Measurements from ENCODE around the gene ARHGAP42. TPM values are rescaled to one million over a fixed set of nuclear protein-coding genes. Genes with fewer than 3 reads are reported as not detected.

ARHGAP42 gene
- total RNA-seq, 1 experiment from 2014 or later = 8.3 TPM

GRCh38 chr11:100800202-100800601 lies 113.1 kb downstream of the ARHGAP42 start:
- DNase-seq (ENCODE audit: low spot score) = no peak

- DNase-seq (ENCODE audit: low spot score) = no peak
Measured at GRCh38 chr11:100801225-100801999, 114.3 kb downstream of the ARHGAP42 start.

GRCh38 chr11:100805506-100806199 lies 118.6 kb downstream of the ARHGAP42 start:
- no peak for DNase-seq (ENCODE audit: low spot score)

DNA sequence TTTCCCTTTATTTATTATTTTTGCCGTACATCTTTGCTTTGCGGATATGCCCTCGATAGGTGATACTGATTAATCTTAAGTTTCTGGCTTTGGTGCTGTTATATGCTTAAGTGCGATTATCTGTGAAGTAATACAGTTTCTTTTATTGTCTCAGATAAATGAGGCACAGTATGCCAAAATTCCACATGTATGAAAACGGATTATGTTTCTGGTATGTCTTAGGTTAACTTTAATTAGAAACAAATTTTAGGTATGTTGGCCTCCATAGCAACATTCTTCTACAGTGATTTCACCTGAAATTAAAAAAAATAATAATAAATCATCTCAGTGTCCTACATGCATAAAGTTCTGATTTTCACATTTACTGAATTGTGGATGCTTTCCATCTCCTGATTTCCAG lies 119.2 kb downstream of the ARHGAP42 start:
- DNase-seq (ENCODE audit: low spot score) = no peak

DNA sequence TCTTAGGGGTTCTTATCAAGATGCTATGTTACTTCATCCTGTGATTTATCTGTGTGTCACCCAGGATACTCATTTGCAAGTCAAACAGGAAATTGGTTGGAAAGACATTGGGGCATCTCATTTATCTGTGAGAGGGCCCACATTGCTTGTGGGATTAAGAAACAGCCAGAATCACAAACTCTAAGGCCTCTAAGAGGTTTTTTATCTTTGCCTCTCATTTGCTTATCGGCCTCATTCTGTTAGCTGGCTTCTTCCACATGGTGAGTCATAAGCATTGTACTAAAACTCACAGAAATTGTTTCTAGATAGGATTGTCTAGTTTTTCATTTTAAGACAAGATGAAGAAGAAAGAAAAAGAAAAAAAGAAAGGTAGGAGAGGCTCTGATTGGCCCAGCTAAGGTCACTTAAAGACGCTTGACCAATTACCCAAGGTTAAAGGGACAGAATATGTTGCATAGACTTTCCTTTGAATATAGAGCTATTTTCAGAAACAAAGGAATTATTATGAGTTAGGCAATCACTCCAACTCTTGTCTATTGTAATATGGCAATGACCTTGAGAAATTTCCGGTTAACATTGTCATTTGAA lies 121.9 kb downstream of the ARHGAP42 start:
- DNase-seq (ENCODE audit: low spot score) = no peak

GRCh38 chr11:100810146-100810545 lies 123.1 kb downstream of the ARHGAP42 start:
- no peak for DNase-seq (ENCODE audit: low spot score)

DNA sequence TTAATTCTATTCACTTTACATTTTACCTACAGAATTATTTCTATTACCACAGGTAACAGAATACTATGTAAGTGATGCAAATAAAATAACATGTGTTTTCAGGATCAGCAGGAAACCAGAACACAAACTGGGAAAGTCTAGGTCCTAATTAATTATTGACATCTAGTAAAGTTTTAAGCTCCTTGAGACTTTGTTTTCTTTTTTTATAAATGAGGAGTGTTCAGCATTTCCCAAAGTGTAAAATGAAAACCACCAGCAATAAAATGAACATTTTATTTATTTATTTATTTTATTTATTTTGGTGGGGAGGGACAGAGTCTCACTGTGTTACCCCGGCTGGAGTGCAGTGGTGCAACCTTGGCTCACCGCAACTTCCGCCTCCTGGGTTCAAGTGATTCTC lies 123.6 kb downstream of the ARHGAP42 start:
- no peak for DNase-seq (ENCODE audit: low spot score)

DNA sequence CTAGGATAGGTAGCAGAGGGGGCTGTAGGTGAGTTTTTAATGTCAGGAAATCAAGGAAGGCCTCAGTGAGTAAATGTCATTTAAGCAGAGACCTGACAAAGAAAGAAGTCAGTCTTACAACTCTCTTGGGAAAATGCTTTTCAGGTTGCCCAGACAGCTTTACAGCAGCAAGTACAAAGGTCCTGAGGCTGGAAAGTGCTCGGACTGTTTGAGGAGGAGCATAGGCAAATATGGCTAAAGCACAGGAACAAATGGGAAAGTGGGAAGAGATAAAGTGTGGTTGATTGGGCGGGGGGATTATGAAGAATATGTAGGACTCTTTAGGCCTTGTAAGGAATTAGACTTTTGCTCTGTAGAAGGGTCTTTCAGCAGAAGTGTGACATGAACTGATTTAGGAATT lies 125.4 kb downstream of the ARHGAP42 start:
- no peak for DNase-seq (ENCODE audit: low spot score)

- DNase-seq (ENCODE audit: low spot score) = no peak
Measured at GRCh38 chr11:100815787-100816330, 128.8 kb downstream of the ARHGAP42 start.

DNA sequence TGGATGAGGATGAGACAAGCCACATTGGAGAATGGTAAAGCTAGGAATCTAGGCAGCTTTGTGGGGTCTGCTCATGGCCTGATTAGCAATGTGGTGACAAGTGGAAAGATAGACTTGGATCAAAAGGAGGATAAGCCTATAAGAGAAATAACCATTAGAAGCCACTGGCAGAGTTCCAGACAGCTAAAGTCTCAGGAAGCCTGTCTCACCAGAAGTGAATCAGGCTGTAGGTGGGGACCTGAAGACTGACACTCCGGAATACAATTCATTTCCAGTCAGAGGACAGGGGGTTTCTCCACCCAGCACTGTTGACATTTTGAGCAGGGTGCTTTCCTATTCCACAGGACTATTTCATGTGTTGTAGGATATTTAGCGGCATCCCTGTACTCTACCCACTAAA lies 129.7 kb downstream of the ARHGAP42 start:
- DNase-seq (ENCODE audit: low spot score) = no peak

- no peak for DNase-seq (ENCODE audit: low spot score)
Measured at GRCh38 chr11:100817620-100818019, 130.5 kb downstream of the ARHGAP42 start.

DNA sequence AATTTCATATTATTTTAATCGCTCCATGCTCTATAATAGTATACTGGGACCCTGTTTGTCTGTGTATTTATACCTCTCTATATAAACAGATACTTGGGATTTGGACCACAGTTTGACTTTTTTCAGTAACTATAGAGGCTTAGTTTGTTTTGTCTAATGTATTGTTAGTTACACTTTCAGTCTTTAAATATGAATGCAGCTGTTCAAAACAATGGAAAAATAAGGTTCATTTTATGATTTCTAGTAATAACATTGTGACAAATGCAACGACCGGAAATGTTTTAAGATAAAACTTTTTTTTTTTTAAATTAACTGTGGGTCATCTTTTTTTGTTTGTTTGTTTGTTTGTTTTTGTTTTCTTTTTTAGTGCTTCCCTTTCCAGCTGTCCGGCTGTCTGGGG lies 133.5 kb downstream of the ARHGAP42 start:
- no peak for DNase-seq (ENCODE audit: low spot score)

DNA sequence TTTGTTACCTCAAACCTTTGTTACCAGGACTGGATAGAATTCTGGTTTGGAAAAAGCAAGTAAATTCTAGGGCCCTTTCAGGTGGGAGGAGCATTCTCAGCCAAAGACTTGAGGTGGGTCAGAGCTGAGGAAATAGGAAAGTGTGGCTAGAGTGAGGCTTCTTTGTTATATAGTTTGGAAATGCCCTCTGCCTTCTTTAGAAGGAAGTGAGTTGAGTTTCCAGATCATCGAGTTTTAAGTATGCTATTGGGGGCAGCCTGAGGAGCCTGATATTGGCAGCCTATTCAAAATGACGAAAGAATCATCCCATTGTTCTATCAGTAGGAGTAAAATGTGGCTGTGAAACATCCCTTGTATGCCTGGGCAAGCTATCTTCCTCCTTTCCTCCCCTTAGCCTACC lies 134.1 kb downstream of the ARHGAP42 start:
- DNase-seq (ENCODE audit: low spot score) = no peak

GRCh38 chr11:100823360-100823759 lies 136.3 kb downstream of the ARHGAP42 start:
- no peak for DNase-seq (ENCODE audit: low spot score)

- no peak for DNase-seq (ENCODE audit: low spot score)
Measured at GRCh38 chr11:100824041-100824809, 137.1 kb downstream of the ARHGAP42 start.

DNA sequence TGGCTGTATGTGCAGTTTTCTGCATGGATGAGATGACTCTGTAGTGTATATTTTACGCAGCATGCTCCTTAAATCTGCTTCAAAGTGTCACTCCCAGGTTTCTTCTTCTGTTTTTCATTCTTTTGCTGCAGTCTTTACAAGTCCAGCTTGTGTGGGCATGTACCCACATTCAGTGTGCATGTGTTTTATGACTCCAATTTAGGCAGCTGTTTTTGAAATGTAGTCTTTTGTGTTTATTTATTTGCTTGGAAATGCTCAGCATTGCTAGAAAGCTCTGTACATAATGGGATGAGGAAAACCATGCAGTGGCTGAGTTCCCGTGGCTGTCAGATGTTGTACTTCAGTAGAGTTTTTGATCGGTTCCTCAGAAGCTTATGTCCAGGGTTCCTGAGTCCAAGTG lies 138.5 kb downstream of the ARHGAP42 start:
- DNase-seq (ENCODE audit: low spot score) = no peak

- peak; percentile 51 for DNase-seq (ENCODE audit: low spot score)
Measured at GRCh38 chr11:100827934-100828661, 141.0 kb downstream of the ARHGAP42 start.

DNA sequence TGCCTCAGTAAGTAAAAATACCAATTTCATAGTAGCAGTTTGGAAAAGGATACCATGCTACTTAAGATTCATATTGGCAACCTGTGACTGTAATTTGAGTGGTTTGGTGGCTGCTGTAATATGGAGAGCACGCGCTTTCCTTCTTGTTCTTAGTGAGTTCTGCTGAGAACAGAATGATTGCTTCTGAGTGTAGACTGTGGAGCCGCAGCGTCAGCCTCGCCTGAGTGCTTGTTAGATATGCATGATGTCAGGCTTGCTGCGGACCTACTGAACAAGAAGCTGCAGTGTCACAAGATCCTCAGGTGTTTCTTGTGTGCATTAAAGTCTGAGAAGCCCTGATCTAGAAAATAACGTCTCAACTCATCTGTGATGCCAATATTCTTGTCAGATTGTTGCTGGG lies 143.2 kb downstream of the ARHGAP42 start:
- no peak for DNase-seq (ENCODE audit: low spot score)

GRCh38 chr11:100830978-100831732 lies 144.1 kb downstream of the ARHGAP42 start:
- DNase-seq (ENCODE audit: low spot score) = peak; percentile 68

DNA sequence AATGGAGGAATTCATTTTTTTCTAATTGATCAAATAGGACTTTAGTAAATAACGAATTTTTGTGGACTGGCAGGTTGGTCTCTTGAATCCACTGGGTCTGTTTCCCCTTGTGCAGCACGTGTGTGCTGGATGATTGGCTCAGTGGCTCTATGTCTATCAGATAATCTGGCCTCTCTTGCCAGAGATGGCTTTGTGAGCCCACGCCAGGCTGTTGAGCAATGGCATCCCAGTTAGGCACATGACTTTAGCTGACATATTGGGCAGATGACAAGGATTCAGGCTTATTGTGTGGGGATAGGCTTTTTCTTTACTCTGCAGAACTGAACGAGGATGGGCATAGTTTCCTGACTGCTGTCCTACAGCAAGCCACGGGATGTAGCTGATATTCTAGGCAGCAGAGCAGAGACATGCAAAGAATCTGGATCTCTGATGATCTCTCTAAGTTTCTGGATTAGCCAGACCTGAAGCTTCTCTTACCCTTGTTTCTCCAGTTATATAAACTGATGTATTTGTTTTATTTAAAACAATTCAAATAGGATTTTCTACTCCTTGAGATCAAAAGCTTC lies 144.9 kb downstream of the ARHGAP42 start:
- peak; percentile 19 for DNase-seq (ENCODE audit: low spot score)

Measured in H4 (cell line).